GM03348 (cell line): ENCODE measurements around the gene TGFBR1.

Source experiments
- DNase-seq: peaks from one replicate; pipeline ENCODE4 v3.0.0; 2012; ENCODE audit warnings: low spot score

The TGFBR1 gene

DNA sequence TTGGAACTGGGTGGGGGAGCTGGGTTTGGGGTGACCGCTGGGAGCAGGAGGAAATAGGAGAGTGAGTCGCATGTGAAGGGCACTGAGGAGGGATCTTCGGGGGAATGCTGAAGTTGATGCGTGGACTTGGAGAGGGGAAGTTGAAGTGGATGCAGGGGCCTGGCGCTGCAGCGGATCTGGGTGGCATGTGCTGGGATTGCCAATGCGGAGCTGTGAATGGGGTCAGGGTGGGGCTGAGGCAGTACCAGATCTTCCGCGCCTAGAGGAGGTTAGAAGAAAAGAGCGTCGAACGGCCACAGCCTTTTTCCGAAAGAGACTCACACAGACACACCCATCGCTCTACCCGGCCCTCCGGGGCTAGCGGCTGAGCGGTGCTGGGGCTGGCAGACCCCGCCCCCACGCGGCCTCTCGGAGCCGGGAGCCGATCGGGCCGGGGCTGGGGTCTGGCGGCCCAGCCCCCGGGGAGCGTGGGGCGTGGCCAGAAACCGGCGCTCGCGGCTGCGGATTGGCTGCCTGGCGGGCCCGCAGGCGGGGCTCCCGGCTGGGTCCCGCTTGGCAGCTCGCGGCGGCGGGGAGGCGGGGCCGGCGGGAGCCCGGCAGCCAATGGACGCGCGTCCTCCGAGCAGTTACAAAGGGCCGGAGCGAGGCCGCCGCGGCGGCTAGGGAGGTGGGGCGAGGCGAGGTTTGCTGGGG lies at the start of gene TGFBR1:
TGFBR1 (plus strand) TSS at position 655 of the 693 bp plus-strand sequence. CDS start 93 bp downstream, outside the sequence.
- DNase-seq, result peak; percentile 99

DNA sequence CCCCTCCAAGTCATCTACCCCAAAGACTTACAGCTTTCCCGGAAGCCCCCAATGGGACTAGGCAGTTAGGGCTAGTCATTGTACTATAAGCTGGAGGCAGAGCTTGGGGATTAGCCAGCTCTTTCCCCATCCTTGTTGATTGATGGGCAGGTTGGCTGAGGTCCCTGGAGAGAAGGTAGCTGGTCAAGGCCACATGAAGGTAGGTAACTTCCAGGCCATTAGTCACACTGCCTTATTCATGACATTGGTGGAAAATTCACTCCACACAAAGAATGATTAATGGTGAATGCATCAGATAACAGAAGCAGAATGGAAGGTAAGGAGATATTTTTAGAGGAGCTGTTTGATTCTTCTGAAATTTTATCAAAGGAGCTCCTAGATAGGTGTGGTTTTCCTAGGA lies 49.5 kb upstream of the TGFBR1 start:
- DNase-seq, result no peak

DNA sequence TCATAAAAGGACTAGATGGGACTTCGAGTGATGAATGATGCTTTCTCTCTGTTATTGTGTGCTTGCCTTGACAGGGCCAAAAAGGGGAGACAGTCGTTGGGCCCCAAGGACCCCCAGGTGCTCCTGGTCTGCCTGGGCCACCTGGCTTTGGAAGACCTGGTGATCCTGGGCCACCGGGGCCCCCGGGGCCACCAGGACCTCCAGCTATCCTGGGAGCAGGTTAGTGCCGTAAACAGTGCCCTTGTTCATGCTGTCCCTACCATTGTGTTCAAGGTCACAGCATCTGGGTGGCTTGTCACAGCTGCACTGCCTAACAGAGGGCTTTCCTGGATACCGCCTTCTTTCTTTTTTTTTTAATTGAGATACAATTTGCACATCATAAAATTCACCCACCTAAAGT lies 48.7 kb upstream of the TGFBR1 start:
- DNase-seq, result no peak

DNA sequence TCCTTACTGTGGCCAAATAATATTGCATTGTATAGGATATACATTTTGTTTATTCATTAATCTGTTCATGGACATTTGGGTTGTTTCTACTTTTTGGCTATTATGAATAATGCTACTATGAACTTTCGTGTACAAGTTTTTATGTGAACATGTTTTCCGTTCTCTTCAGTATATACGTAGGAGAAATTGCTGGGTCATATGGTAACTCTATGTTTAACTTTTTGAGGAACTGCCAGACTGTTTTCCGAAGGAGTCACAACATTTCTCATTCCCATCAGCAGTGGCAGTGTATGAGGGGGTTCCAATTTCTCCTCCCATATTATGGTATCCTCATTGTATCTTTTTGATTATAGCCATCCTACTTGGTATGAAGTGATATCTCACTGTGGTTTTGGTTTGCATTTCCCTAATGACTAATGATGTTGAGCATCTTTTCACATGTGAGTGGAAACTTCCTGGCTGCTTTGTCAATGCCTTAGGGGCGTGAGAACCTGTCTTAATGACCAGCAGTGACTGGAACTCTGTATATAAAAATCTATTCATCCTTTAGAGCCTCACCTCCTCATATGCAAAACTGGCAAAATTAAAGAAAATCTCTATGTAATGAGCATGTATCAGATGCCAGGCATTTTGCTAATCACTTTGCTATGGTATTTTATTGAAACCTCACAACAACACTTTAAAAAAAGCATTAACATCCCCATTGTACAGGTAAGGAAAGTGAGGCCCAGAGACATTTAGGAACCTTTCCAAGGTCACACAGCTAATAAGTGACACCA lies 47.8 kb upstream of the TGFBR1 start:
- peak; percentile 42 for DNase-seq

DNA sequence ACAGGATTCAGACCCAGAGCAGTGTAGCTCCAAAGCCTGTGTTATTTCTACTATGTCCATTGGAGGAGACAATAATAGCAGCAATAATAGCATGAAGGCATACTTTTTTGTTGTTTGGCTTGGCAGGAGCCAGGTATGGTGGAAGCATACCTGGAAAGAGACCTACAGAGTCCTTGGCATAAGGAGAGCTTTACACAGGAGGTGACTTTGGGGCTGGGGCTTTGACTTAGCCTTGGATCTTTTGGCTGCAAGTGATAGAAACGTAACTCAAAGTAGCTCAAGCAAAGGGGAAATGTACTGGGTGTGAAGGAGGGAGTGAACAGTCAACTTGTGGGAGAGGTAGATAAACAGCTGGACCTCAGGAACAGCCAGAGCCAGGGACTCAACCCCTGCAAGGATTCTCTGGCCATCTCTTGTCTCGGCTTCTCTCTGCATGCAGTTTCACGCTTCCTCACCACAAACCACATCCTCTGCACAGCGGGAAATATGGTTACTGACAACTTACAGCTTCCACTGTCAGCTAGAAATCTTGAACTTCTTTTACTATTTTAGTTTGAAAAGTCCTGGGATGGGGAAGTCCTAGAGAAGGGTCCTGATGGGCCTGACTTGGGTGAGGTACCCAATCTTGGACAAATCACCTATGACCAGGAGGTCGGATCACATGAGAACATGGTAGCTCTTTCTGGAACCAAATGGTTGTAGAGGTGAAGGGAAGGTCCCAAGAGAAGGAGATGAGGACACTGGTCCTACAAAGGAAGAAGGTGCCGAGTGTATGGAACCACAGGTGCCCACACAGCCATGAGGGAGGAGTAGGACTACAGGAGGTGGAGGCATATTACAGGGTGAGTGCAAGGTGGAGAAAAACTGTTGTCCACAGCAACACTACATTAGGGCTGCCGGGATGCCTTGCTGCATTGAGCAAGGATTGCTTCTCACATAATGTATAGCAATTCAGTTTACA lies 47.0 kb upstream of the TGFBR1 start:
- peak; percentile 57 for DNase-seq

DNA sequence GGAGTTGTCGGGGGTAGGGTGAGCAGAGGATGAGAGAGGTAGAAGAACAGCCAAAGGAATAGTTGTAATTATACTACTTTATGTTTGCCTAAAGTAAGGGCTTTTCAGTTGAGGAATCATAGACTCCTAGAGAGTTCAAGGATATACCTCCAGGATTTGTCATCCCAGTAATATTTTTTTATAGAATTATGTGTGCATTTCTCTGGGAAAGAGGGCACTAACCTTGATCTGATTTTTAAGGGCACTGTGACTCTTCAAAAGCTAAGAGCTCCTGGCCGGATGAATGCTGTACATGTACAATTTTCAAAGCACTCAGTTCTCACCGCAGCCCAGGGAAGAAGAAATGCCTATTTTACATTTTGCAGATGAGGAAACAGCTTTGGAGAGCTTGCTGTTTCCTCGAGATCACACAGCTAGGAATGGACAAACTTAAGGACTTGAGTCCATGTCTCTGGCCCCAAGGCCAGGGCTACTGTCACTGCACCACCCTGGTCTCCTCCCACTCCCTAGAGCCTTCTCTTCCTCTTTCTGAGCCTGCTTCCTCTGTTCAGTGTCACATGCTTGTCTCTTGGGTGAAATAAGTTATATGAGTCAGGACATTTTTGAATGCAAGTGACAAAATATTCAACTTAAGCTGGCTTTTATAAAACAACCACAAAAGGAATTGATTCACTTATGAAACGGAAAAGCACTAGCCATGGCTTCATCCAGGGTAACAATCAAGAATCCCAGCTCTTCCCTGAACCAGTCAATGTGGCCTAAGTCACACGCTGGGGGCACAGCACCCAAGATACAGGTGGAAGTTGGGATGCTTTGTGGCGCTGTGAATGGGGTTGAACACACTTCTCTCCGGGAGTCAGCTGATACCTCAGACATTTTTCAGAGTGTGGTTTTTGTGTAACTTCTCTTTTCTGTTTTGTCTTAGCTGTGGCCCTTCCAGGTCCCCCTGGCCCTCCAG lies 45.7 kb upstream of the TGFBR1 start:
- peak; percentile 31 for DNase-seq

DNA sequence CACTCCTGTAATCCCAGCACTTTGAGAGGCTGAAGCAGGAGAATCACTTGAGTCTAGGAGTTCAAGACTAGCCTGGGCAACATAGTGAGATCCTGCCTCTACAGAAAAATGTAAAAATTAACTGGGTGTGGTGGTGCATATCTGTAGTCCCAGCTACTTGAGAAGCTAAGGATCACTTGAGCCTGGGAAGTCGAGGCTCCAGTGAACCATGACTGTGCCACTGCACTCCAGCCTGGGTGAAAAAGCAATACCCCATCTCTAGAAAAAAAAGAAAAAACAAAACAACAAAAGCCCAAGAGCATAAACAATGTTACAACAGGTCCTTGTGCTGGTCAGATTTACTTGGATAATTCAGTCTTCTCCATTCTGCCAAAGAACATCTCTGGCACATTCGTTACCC lies 44.3 kb upstream of the TGFBR1 start:
- DNase-seq, result no peak

DNA sequence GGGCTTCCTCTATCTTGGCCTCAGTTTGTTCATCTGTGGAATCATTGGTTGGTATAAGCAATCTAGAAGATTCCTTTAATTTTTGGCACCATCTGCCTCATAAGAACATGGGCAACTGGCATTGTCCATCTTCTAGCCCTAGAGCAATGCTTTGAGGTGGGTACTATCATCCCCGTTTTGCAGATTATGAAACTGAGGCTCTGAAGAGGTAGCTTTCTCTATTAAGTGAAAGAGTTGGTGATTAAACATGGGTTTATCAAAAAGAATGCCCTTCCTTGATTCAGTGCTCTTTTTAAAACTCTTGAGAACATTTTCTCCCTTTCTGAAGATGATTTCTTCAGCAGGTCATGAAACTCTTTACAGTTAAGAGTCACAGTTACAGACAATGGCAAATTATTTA lies 42.4 kb upstream of the TGFBR1 start:
- DNase-seq, result no peak

DNA sequence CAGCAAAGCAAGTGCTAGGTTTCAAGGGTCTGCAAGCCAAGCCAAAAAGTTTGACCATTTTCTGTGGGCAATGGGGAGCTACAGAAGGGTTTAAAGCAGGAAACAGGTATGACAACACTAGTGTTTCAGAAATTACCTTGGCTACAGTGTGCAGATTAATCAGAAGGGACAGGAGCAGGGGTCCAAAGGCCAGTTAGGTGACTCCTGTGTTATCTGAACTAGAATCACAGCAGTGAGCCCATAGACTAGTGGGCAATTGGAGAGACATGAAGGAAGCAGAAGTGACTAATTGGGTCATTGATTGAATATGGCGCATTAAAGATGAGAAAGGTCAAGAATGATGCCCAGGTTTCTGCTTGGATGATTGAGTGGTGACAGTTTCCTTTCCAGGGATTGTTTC lies 41.4 kb upstream of the TGFBR1 start:
- no peak for DNase-seq

DNA sequence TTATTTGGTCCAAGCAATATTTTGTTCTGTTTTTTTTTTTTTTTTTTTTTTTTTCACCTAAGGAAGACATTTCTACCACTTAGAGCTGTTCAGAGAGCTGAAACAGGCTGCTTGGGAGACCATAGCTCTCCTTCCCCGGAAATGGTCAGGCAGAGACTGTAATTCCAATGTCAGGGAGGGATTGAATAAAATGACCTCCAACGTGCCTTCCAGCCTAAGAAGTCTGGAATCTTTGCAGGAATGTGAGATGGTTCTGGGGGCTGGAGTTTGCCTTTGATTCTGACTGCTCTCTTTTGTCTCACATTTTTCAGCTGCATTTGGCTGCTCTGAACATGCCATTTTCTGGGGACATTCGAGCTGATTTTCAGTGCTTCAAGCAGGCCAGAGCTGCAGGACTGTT lies 38.3 kb upstream of the TGFBR1 start:
- no peak for DNase-seq

DNA sequence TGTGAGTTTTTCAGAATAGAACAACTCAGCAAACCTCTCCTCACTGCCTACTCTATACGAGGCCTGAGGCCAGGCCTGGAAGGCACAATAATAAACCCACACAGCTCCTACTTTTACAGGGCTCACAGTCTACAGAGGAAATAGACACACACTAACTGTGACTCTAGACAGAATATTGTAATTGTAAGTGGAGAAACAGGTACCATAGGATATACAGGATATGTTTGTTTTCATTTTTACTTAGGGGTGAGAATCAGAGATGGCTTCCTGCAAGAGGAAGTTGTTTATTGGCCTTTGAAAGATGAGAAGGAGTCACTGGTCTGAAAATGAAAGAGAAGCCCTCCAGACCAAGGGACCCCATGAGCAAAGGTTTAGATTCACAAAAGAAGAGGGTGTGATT lies 35.8 kb upstream of the TGFBR1 start:
- DNase-seq, result no peak

DNA sequence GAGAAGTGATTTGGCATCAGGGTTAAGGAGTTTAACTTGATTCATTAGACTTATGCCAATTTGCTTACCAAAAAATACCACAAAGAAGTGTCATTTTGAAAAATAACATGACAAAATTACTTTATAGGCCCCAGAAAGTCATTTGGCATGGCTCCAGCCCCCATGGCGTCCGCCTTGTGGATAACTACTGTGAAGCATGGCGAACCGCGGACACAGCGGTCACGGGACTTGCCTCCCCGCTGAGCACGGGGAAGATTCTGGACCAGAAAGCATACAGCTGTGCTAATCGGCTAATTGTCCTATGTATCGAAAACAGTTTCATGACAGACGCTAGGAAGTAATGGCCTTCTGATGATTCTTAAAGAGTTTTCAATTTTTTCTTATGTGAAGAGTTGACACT lies 35.4 kb upstream of the TGFBR1 start:
- DNase-seq, result no peak

DNA sequence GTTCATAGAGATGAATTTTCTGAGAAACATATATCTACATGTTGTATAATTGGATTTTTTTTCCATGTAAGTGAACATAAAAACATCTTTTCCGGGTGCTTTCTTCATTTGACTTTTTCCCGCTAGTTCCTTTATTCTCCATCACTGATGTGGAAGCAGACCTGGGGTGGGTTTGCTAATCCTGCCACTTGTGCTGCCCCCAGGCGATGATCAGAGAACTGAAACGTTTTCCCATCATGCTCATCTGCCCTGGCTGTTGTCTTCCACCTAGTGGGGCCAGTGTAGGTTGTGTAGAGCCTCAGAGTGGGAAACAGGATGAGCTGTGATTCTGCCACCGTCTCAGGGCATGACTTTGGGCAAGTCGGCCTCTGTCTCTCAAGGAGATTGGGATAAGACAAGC lies 34.2 kb upstream of the TGFBR1 start:
- no peak for DNase-seq

DNA sequence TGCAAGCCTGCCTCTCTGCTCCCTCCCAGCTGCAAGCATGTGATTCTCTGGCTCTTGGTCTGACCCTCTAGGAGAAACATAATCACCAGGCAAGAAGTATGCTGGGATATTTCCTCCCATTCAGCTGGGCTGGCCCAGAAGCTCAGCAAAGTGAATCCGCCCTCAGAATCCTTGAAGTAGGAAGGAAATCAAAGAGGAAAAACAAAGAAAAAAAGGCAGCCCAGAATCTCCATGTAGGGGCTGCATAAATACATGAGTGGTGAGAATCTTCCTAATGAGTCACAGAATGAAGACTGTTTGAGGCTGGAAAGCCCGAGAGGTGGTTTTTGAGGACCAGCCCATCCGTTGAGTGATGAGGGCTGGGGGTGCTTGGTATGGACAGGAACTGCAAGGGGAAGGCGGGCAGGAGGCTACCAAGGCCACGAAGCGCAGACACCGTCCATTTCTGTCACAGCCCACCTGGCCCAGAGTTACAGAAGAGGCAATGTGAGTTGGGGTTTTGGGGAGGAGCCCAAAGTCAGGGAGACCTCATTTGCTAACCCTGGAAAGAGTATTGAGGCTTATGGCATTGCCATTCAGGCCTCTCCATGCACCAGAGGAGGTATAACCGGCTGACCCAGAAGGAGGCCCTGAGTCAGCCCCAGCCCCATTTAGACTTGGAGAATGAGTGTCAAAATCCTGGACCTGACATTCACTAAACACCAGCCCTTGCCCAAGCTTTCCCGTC lies 33.4 kb upstream of the TGFBR1 start:
- DNase-seq, result no peak

DNA sequence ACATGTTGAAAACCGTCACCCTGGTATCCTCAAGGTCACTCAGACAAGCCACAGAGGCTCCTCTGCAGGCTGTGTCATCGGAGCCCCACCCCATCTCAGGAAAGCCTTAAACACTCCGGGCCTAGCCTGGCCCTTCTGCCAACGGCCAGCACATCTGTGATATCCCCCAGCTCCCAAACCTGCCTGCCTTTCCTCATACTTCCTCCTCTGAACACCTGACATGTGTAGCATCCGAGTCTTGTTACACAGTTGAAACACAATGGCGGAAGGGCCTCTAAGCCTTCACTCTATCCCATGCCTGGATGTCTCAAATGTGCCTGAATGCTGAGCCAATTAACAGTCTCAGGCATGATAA lies 32.9 kb upstream of the TGFBR1 start:
- no peak for DNase-seq

DNA sequence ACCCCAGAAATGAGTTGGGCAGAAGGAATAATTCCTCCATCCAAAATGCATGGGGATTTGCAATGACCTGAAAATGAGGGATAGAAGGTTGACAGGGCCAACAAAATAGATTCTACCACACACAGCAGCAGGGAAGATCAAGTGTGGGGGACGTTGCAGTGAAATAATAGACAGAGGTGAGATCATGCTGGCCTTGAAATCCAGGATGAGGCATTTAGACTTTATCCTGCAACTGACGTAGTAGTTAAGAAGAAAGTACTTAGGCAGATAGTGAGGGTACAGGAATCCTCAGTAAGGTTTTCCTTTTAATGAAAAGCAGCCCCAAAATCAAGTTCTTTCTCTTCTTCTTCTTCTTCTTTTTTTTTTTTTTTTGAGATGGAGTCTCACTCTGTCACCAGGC lies 31.6 kb upstream of the TGFBR1 start:
- no peak for DNase-seq

DNA sequence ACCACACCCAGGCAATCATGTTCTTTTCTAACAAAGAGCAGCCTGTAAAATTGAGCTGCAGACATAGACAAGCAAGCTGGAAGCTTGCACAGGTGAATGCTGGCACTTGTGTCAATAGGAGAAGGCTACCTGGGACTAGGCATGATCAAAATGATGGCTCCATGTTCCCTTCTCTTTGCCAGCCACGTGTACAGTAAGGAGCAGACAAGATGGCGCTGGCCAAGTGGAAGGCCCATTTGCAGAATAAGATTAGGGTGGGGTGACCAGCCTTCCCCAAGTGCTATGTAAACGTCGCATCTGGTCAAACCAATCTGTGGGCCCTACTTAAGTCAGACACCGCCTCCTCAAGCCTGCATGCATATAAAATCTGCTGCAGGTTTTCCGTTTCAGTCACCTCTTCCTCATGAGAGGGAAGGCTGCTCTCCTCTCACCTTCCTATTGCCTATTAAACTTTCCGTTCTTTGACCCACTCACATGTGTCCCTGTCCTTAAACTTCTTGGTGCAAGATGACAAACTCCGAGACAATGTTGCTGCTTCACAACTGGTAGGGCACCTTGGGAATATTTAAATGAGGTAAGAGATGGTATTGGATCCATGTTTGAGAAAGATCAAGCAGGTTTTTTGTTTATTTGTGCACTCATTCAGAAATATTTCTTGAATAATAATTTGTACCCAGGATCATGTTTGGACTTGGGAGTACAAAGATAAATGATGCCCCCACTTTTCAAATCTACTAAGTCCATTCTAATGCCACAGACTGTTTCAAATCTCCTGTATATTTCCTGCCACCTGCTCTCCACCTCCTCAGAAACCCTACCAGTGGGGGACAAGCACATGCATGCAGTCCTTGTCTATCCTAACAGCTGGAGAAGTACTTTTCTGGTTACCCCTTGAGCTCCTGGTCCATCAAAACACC lies 30.7 kb upstream of the TGFBR1 start:
- no peak for DNase-seq

DNA sequence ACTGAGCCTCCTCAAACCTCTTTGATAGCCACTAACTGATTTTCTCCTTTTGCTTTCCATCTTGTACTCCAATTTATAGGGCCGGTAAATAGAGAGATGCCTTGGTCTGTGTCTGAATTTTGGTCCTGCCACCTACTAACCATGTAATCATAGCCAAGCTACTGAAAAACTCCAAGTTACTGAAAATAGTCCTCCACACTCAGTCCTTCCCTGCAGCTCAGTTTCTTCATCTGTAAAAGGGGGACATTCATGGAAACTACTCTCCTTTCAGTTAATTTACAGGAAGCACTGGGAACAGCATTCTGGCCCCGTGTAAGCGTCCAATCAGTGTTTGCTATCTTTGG lies 30.0 kb upstream of the TGFBR1 start:
- no peak for DNase-seq

DNA sequence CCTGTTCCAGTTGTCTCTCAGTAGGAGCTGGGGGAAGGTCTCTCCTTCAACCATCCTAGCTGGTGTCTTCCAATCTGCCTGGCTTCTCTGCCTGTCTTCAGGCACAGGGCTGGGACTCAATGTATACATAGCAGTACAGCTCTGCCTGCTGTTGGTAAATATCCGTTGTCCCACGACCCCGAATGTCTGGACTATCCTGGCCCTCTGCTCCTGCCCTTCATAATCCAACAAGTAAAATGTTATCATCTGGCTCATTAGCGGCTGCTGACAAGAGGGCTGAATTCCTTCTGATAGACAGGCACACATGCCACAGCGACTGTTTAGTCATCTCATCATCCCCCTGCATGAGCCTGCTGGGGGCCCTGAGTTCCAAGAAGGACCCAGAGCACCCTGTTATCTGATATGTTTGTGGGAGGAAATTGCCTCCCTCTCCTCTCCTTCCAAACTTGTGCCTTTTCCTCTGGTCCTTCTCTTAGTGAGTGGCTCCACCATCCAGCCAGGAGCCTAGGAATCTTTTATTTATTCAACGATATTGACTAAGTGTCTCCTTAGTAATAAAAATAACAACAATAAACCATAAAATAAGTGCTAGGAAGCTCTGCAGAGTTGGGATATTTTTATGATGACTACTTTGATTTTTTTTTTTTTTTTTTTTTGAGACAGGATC lies 29.5 kb upstream of the TGFBR1 start:
- peak; percentile 51 for DNase-seq
